HG02852 (cell line): Measurements from ENCODE around the gene PEAK3.

Source experiments
- ATAC-seq: cut with Tn5 transposase; IDR thresholded peaks from one replicate; pipeline ENCODE4 v1.9.1; 2021; ENCODE audit warnings: mild to moderate bottlenecking, moderate library complexity; ENCODE audit not compliant: unreplicated experiment

The PEAK3 gene, protein sequence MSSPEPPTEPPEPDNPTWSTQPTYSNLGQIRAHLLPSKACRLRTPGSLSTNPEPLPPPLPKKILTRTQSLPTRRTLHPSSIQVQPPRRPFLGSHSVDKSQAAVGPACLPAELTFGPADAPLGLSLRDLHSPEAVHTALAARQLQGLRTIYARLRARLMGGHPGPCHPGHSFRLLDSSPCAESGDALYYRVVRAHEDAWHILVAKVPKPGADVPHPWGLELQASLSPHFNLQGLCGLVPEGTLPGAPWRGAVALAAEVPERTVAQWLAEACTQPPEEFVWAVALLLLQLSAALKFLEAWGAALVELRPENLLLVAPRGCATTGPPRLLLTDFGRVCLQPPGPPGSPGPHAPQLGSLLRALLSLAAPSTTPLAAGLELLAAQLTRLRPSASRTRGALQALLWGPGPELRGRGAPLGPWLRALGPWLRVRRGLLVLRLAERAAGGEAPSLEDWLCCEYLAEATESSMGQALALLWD

DNA sequence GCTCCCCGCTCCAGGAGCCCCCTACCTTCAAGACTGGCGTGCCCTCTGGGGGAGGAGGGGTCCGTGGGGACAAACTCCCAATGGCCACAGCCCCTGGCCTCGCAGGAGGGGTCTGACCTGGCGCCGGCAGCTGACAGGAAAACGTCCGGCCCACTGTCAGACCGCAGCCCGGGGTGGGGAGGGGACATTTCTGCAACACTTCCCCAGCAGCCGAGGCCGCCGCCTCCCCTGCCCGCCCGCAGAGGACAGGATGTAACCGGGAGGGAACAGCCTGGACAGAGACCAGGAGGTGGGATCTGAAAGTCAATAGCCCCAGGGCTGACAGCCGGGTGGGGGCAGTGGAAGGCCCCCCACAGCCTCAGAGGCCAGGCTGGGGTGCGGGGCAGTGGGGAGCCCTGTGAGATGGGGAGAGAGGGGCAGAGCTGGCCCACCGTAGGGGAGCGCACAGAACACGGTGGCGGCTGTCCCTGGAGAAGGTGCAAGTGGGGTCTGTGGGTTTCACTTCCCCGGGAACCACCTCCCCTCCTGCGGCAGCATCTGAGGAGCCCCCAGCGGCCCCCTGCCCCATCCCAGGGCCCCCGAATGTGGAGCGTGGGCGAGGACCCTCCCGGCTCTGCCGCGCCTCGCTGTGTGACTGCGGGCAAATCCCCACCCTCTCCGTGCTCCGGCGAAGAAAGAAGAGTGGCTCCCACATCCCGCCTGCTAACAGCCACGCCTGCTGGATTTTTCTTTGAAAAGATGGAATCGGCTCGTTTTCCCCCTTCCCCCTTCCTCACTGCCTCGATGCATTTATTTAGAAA lies at the start of gene PEAK3:
PEAK3 (minus strand) TSS at position 114 of the 800 bp plus-strand sequence. CDS start 1,244 bp downstream, outside the sequence.
- ATAC-seq: no peak

- ATAC-seq: no peak
Measured at GRCh38 chr19:2330632-2331284, 48.8 kb upstream of the PEAK3 start.

DNA sequence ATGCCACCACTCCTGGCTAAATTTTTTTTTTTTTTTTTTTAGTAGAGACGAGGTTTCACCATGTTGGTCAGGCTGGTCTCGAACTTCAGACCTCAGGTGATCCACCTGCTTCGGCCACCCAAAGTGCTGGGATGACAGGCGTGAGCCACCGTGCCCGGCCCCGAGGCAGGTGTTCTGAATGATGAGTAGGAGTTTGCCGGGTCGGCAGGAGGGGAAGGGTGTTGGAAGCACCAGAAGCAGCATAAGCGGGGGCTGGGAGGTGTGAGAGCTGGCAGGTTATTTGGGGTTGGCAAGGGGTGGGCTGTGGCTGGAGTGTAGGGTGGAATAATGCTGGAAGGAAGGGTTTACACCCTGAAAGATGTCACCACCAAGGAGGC lies 48.3 kb upstream of the PEAK3 start:
- ATAC-seq: no peak

- ATAC-seq: no peak
Measured at GRCh38 chr19:2329501-2329916, 47.5 kb upstream of the PEAK3 start.

- no peak for ATAC-seq
Measured at GRCh38 chr19:2329149-2329478, 47.1 kb upstream of the PEAK3 start.

DNA sequence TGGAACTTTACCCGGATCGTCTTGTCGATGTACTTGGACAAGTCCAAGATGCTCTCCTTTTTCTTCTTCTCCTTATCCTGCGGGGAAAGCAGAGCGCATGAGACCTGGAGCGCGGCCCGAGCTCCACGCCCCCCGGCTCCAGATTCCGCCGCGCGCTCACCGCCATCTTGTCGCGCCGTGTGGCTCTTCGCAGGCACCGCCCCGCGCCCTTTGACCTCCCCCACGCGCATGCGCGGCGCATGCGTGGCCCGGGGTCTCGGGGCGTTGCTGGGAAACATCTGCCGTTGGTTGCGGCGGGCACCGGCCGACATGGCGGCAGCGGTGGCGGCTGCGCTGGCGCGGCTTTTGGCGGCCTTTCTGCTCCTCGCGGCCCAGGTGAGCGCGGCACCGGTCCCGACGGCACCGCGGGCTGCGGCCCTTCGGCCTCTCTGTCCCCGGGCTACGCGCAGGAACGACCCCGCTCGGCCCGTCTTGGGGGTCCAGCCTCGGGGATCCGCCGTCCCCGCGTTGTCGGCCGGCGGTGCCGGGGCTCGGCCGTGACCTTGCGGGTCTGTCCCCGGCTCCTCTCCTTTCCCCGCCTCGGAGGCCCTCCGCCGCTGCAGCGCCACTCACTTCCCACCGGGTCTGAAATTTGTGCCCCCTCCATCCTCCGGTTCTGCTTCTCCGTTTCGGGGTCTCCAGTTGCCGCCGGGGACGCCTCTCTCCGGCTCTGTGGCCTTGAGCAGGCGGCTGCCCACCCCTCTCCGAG lies 46.6 kb upstream of the PEAK3 start, which contains the start of the genes LSM7 and SPPL2B:
LSM7 (minus strand) TSS at position 186 of the 748 bp plus-strand sequence; CDS start at position 166, 20 bp downstream.
SPPL2B (plus strand) TSS at position 284 of the 748 bp plus-strand sequence; CDS start at position 310, 26 bp downstream.
- peak; percentile 66 for ATAC-seq

DNA sequence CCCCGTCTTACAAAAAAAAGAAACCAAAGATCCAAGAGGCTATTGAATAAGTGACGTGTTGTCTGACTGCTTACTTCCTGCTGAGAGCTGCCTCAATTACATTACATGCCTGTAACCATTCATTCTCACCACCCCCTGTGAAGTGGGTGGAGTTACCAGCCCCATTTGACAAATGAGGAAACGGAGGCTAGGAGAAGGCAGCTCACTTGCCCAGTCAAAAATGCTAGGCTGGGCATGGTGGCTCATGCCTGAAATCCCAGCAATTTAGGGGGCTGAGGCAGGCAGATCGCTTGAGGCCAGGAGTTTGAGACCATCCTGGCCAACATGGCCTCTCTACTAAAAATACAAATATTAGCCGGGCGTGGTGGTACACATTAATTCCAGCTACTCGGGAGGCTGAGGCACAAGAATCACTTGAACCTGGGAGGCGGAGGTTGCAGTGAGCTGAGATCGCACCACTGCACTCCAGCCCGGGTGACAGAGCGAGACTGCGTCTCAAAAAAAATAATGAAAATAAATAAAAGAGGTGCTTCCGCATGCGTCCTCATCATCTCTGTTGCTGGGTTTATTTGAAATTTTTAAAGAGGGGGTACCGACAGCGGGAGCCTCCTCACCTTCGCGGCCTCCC lies 45.9 kb upstream of the PEAK3 start:
- no peak for ATAC-seq

GRCh38 chr19:2326699-2327360 lies 44.9 kb upstream of the PEAK3 start:
- ATAC-seq: no peak

DNA sequence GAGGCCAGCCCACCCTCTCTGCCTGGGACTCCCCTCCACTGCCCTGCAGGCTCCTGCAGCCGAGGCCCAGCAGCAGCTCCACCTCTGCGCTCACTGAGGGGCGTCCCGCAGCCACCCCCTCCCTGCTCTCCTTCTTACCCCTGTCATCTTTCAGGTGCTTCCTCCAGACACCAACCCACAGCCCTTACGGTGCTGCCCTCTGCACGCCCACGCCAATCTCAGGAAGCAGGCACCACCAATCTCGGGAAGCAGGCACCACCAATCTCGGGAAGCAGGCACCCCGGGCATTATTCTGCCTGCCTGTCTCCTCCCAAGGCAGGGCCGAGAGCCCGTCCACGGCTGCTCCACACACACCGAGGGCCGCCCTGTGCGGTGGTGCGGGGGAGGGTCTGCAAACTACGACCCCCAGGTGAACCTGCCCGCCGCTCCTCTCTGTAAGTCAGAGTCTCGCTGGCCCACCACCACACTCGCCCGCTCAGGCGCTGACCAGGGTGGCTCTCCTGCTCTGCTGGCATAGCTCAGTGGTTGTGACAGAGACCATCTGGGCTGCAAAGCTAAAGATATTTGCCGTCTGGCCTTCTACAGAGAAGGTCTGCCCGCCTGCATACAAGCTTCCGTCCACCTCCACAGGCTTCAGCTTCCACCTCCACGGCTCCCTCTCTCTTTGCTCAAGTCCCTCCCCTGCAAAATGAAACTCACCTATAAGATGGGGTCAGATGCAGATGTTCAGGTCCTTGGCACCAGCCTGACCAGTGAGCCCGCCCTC lies 43.5 kb upstream of the PEAK3 start:
- no peak for ATAC-seq

GRCh38 chr19:2324220-2324948 lies 42.4 kb upstream of the PEAK3 start:
- no peak for ATAC-seq

DNA sequence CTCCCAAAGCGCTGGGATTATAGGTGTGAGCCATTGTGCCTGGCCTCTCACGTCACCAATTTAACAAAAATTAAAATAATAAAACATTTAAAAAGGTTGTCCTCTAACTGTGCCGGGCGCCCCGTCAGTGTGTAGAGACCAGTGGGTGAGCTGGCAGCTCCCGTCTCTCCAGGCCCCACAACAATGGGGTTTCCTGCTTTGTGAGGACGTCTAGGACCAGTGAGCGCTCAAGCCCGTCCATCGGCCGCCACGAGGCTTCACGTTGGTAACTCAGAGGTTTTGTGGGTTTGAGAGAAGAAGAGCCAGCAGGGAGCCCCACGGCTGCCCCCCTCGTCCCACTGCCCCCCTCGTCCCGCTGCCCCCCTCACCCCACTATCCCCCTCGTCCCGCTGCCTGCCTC lies 41.7 kb upstream of the PEAK3 start:
- no peak for ATAC-seq

DNA sequence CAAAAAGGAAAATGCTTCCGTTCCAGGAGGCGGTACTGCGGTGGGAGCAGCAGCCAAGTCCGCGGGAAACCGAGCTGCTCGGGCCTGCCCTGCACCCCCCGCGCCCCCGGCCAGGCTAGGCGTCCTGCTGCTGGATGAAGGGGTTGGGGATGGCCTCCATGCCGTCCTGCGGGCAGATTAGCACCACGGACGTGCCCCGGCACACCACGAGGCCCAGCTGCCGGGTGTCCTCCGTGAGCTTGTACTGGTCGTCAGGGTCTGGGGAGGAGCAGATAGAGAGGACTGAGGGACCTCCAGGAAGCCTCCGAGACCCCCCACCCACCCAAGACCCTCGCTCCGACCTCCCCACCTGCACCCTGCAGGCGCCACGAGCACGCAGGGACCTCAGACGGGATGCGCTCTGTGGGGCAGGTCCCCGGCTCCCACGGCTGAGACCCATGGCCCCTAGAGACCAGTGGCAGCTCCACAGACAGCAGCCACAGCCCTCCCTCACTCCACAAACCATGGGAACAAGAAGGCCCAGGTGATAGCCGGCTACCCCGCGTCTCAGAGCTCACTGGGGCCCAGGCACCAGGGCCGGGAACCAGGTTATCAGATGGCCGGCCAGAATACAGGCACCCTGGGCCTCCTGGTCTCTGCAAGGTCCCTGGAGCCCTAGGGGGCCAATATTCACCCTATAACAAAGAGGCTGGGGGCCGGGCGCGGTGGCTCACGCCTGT lies 39.7 kb upstream of the PEAK3 start:
- ATAC-seq: no peak

- no peak for ATAC-seq
Measured at GRCh38 chr19:2320939-2321338, 39.0 kb upstream of the PEAK3 start.

- ATAC-seq: no peak
Measured at GRCh38 chr19:2320049-2320448, 38.1 kb upstream of the PEAK3 start.

GRCh38 chr19:2319551-2319950 lies 37.6 kb upstream of the PEAK3 start:
- no peak for ATAC-seq

DNA sequence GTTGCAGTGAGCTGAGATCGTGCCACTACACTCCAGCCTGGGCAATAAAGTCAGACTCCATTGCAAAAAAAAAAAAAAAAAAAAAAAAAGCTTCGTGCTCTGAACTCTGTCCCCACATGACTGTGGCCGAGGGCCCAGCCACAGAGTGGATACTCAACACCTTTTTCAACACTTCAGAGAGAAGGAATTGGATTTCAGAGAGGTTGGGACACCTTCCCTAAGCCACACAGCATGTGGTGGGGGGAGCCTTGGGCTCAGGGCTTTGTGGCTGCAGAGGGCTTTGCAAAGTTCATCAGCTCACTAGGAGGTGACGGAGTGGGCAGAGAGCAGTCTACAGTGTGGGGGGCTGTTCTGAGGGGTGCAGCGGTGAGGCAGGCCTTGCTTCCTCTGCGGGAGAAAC lies 36.9 kb upstream of the PEAK3 start:
- no peak for ATAC-seq

GRCh38 chr19:2317756-2318155 lies 35.8 kb upstream of the PEAK3 start:
- ATAC-seq: no peak

DNA sequence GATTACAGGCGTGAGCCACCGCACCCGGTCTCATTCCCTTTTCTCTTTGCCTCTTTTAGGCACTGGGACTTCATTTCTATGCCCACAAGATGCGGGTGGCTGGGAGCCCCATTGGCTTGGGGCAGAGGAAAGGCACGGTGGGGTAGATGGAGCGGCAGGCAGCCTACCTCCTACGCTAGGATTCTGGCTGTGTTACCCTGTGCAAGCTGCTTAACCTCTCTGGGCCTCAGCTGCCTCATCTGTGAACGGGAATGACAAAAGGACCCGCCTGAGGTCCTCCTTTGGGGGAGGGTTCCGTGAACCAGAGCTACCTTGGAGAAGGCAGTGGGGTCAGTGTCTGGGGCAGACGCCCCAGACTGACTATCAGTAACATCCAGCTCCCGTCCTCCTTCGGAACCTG lies 35.3 kb upstream of the PEAK3 start:
- ATAC-seq: no peak
